Kidney (tissue), 14 donors: Measurements from ENCODE around the gene GRIA4. TPM values are rescaled to one million over a fixed set of nuclear protein-coding genes. Genes with fewer than 3 reads are reported as not detected.

ENCODE experiments used
- DNase-seq, 5 donors: peaks; one replicate each; pipeline ENCODE4 v3.0.0-alpha.2; 2013 to 2020
- FAIRE-seq: peaks from 2 replicates; lab custom pipeline; 2012; peaks lifted over from hg19 to GRCh38; lab: Jason Lieb, UNC
- H3K27ac ChIP-seq, 2 donors: one replicate each; pipeline ENCODE4 v1.7.0; 2013; ENCODE audit warnings: low read depth in 2 of 2, low read length in 2 of 2, inconsistent platforms in 1 of 2
- H3K27me3 ChIP-seq: one replicate; pipeline ENCODE4 v1.7.1; 2013; ENCODE audit warnings: low read length, inconsistent platforms; ENCODE audit not compliant: control insufficient read depth, insufficient read depth
- H3K36me3 ChIP-seq, 3 donors: one replicate each; pipeline versions ENCODE4 v1.7.0 to v1.7.1; 2013; ENCODE audit warnings: low read length in 3 of 3, control low read depth in 1 of 3, inconsistent platforms in 1 of 3; ENCODE audit not compliant: insufficient read depth in 3 of 3, control insufficient read depth in 2 of 3
- H3K4me1 ChIP-seq, 3 donors: one replicate each; pipeline versions ENCODE4 v1.7.0 to v1.7.1; 2013; ENCODE audit warnings: low read length in 3 of 3, inconsistent platforms in 1 of 3, low read depth in 1 of 3; ENCODE audit not compliant: control insufficient read depth in 2 of 3, insufficient read depth in 2 of 3
- H3K4me3 ChIP-seq, 3 donors: one replicate each; pipeline versions ENCODE4 v1.7.0 to v1.8.1; 2013; ENCODE audit warnings: low read length in 3 of 3, control low read depth in 1 of 3, inconsistent platforms in 1 of 3
- H3K9ac ChIP-seq, 3 donors: one replicate each; pipeline versions ENCODE4 v1.7.0 to v1.7.1; 2013; ENCODE audit warnings: low read length in 3 of 3, control low read depth in 1 of 3, inconsistent platforms in 1 of 3
- H3K9me3 ChIP-seq, 3 donors: one replicate each; pipeline versions ENCODE4 v1.7.0 to v1.7.1; 2013; ENCODE audit warnings: low read length in 3 of 3, control low read depth in 1 of 3, inconsistent platforms in 1 of 3; ENCODE audit not compliant: control insufficient read depth in 2 of 3, insufficient read depth in 1 of 3
- intact Hi-C: fragments of 100-400 bp; cut with DNase I; formaldehyde crosslinking; loops from one replicate; pipeline ENCODE4 v1.11.1; 2022
- polyA plus RNA-seq: library from polyadenylated mRNA; stranded (reverse); fragments of 350-450 nt; fragmentation: Illumina TruSeq; extraction: RNeasy Lipid Tissue Mini Kit (QIAGEN cat#74804); gene quantifications from one replicate; pipeline ENCODE4 v1.2.3, GENCODE V29; 2014; ENCODE audit warnings: low read depth, low replicate concordance; ENCODE audit not compliant: insufficient read depth
- total RNA-seq: library from RNA; stranded (reverse); fragmentation: NEBNext Ultra II Directional; extraction: Animal tissue kit (Norgen Biotek cat#: 25700); gene quantifications from one replicate; pipeline ENCODE4 v1.2.1, GENCODE V29; 2021
- TF ChIP-seq, protein P1 (sequence below): IDR thresholded peaks from 3 replicates; pipeline ENCODE4 v1.5.1; 2012; ENCODE audit warnings: mild to moderate bottlenecking, moderate library complexity, borderline replicate concordance; ENCODE audit not compliant: insufficient read depth; ENCODE audit errors: extremely low read depth
- donor health status: control.
- donor health status: control.
- donor health status: control.
- donor health status: control.
- donor health status: control.
- donor health status: DM: yes; HTN: yes; CAD: no.
- donor health status: Normal renal cell carcinoma (clear cell type).

The GRIA4 gene
- total and polyA plus RNA-seq, 2 donors from 2014 or later = 0.45 TPM; not detected in 1

DNA sequence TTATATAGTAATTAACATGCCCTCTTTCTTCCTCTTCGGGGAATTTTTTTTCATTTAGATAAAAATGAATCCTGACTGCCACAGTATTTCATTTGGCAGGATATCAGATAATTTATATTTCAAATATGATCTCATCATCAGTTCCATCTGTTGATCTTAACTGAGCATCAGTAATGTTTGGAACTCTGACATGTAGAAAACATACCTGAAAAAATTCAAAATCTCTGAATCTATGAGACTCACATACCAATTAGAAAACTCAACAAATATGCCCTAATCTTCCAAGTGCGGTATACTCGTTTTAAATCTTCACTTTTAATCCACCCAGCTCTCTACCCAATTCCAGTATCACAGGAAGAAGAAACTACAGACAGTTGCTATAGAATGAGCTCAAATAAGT is 250.2 kb downstream of the GRIA4 start:
- no peaks in the 10 kb centered on the region for H3K27me3 ChIP-seq
- no peaks in the 10 kb centered on the region for H3K36me3 ChIP-seq
- FAIRE-seq (no peak), DNase-seq (no peak)
- no peak overlapping the region for H3K9ac ChIP-seq
- H3K4me1 ChIP-seq = no peaks in the 10 kb centered on the region
- no peak overlapping the region for H3K4me3 ChIP-seq
- intact Hi-C loops = no loop called here
- no peak overlapping the region for H3K27ac ChIP-seq
- TF ChIP-seq, protein P1, sequence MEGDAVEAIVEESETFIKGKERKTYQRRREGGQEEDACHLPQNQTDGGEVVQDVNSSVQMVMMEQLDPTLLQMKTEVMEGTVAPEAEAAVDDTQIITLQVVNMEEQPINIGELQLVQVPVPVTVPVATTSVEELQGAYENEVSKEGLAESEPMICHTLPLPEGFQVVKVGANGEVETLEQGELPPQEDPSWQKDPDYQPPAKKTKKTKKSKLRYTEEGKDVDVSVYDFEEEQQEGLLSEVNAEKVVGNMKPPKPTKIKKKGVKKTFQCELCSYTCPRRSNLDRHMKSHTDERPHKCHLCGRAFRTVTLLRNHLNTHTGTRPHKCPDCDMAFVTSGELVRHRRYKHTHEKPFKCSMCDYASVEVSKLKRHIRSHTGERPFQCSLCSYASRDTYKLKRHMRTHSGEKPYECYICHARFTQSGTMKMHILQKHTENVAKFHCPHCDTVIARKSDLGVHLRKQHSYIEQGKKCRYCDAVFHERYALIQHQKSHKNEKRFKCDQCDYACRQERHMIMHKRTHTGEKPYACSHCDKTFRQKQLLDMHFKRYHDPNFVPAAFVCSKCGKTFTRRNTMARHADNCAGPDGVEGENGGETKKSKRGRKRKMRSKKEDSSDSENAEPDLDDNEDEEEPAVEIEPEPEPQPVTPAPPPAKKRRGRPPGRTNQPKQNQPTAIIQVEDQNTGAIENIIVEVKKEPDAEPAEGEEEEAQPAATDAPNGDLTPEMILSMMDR = no peak
- no peaks in the 10 kb centered on the region for H3K9me3 ChIP-seq

DNA sequence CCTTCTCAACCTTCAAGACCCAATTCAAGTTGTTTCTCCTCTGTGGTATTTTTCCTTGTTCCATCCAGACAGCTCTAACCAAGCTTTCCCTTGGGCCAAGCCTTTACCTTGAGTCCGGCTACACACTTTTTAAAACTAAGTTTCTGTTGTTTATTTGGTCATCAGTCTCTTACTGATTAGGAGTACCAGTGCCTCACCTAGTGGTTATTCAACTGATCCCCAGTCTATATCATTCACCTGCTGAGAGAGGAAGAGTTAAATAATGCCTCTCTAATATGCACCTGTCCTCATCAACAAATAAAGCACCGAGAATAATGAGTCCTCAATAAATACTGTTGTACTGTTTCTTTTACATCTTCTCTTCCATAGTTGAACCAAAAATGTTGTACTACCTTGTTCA is 251.4 kb downstream of the GRIA4 start:
- intact Hi-C loops = no loop called here
- Histone ChIP-seq H3K36me3 (no peaks in the 10 kb centered on the region), H3K27ac (no peak overlapping the region), H3K9ac (no peak overlapping the region), H3K27me3 (no peaks in the 10 kb centered on the region), H3K9me3 (no peaks in the 10 kb centered on the region), H3K4me1 (no peaks in the 10 kb centered on the region), H3K4me3 (no peak overlapping the region)
- TF ChIP-seq, protein P1 = peak; percentile 22
- no peak for FAIRE-seq
- DNase-seq = peak in 2 of 5 donors; percentile 13

DNA sequence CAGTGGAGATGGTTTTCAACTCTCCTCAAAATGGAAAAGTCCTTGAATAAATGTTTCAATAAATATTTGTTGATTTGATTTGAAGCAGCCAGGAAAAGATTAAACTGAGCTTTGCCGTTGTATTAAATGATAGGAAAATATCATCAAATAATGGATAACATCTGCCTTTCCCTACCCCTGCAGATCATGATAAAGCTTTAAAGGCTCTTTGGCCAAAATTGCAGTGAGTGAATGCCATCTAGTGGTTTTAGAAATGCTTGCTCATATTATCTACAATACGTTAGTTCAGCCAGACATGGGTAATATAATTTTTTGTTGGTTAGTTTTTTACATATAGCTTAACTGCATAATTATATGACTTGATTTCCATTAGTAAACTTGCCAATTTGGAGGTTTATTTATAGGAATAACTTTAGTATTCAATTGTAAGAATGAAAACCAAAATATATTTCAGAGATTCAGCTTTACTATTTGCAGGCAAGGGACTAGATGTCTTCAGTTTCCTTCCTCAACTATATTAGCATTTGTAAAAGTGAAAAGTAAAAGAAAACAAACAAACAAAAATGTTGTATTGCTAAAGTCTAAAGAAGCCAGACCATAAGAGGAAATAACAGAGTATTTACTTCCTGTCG is 253.0 kb downstream of the GRIA4 start:
- H3K9ac ChIP-seq = no peak overlapping the region
- no peaks in the 10 kb centered on the region for H3K9me3 ChIP-seq
- H3K27me3 ChIP-seq = no peaks in the 10 kb centered on the region
- no peak overlapping the region for H3K4me3 ChIP-seq
- peak; percentile 97 for FAIRE-seq
- intact Hi-C loops = no loop called here
- H3K27ac ChIP-seq = no peak overlapping the region
- TF ChIP-seq, protein P1 = peak; percentile 59
- no peaks in the 10 kb centered on the region for H3K4me1 ChIP-seq
- H3K36me3 ChIP-seq = no peaks in the 10 kb centered on the region
- peak in 2 of 5 donors; percentile 58 to 72 for DNase-seq

DNA sequence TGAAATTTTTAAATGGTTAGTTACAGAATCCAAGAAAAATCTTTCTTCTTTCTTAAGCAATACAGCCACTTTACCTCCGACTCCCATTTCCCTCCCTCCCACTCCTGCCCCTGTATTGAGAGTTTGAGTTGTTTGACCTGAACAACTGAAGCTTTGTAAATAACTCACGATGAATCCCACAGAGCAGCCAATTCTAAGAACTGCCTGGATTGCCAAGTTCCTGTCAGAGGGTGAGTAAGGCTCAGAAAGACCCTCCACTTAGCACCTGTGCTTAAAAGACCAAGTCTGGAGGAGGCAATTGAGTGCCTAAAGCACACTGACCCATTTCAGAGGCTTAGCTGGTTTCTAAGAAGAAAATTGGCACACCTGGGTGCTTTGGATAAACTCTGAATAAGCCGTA is 253.7 kb downstream of the GRIA4 start:
- Histone ChIP-seq H3K27me3 (no peaks in the 10 kb centered on the region), H3K9me3 (no peaks in the 10 kb centered on the region), H3K27ac (no peak overlapping the region), H3K4me1 (no peaks in the 10 kb centered on the region), H3K9ac (no peak overlapping the region), H3K4me3 (no peak overlapping the region), H3K36me3 (no peaks in the 10 kb centered on the region)
- FAIRE-seq (no peak), DNase-seq (no peak)
- intact Hi-C loops = no loop called here
- TF ChIP-seq, protein P1 = no peak
